Skin epidermis (tissue), 12 donors: ENCODE data around the gene ANKRD13D.

Experiments used
- H3K27ac ChIP-seq, 21 experiments: fragments of 200-600 bp; sonication (generic) in 11 of 21; one replicate each; pipeline ENCODE4 v1.5.0; 2020; ENCODE audit warnings: mild to moderate bottlenecking in 3 of 21, inconsistent platforms in 2 of 21, moderate library complexity in 2 of 21
- H3K4me3 ChIP-seq, 7 experiments: fragments of 200-600 bp; sonication (generic) in 2 of 7; one replicate each; pipeline ENCODE4 v1.5.0; 2020; ENCODE audit warnings: inconsistent platforms in 2 of 7, mild to moderate bottlenecking in 2 of 7, moderate library complexity in 1 of 7

Gene ANKRD13D

DNA sequence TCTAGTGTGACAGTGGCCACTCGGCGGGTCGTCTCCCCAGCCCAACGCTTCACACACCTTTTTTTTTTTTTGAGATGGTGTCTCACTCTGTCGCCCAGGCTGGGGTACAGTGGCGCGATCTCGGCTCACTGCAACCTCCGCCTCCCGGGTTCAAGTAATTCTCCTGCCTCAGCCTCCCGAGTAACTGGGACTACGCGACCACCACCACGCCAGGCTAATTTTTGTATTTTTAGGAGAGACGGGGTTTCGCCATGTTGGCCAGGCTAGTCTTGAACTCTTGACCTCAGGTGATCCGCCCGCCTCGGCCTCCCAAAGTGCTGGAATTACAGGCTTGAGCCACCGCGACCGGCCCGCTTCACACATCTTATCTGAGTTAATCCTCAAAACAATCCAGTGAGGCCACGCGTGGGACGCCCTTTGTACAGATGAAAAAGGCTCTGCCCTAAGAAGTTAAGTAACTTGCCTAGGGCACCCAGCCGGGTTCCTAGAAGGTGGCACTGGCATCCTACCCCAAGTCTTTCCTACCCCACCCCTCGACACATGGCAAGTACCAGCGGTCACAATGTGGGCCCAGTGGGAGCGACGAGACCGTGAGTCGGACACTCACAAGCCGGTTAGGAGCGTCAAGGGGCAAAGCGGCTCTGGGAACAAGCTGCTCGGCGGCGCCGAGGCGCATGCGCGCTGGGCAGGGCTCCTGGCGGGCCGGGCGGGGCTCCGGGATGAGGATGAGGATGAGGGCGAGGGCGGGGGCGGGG is 28.0 kb upstream of the ANKRD13D start:
- Histone ChIP-seq H3K4me3 (peak overlapping the region in 4 of 7 experiments; percentile 4 to 20 (median 15)), H3K27ac (peak overlapping the region in 7 of 21 experiments; percentile 26 to 66 (median 35))

DNA sequence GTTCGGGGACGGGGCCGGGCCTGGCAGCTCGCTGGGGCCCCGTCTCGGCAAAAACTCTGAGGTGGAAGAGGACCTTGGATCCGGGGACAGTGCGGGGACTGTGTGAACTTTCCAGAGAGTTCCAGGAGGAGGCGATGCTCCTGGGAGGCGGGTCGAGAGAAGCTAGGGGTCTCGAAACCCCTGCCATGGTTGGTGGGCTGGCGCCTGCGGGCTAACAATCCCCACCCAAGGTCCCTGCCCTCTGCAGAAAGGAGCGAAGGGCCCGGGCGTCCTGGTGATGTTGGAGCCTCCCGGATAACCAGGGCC is 27.5 kb upstream of the ANKRD13D start:
- H3K27ac ChIP-seq: peak overlapping the region in 8 of 21 experiments; percentile 26 to 83 (median 36)
- peak overlapping the region in 4 of 7 experiments; percentile 4 to 20 (median 15) for H3K4me3 ChIP-seq

DNA sequence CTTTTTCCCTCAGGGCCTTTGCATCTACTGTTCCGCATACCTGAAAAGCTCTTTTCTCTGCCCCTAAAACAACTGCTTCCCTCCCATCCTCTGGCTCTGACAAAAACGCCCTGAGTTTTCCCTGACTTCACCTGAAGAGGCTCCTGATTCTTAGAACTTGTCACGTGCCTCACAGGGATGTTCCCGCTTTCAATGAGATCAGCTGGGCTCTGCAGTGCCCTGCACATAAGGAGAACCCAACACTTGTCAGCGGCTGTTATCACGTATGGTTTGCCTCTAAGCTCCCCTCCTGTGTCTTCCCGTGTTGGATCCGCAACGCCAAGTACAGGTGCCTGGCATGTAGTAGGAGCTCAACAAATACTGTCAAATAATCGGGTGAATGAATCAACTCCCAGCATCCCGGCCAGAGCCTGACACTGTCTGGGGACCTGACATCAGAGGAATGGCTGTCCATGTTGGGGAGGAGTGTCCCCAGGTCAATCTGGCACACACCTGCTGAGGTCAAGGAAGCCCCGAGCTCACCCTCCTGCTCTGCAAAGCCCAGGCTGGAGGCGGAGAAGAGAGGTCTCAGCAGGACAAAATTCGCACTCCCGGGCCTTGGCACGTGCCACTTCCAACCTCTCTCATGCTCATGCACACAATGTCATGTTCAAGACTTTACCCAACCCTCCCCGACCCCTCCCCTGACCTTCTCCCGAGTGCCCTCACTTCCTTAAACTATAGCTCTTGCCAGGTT is 27.0 kb upstream of the ANKRD13D start:
- peak overlapping the region in 2 of 7 experiments; percentile 4 to 14 for H3K4me3 ChIP-seq
- H3K27ac ChIP-seq: peak overlapping the region in 13 of 21 experiments; percentile 26 to 89 (median 80)

DNA sequence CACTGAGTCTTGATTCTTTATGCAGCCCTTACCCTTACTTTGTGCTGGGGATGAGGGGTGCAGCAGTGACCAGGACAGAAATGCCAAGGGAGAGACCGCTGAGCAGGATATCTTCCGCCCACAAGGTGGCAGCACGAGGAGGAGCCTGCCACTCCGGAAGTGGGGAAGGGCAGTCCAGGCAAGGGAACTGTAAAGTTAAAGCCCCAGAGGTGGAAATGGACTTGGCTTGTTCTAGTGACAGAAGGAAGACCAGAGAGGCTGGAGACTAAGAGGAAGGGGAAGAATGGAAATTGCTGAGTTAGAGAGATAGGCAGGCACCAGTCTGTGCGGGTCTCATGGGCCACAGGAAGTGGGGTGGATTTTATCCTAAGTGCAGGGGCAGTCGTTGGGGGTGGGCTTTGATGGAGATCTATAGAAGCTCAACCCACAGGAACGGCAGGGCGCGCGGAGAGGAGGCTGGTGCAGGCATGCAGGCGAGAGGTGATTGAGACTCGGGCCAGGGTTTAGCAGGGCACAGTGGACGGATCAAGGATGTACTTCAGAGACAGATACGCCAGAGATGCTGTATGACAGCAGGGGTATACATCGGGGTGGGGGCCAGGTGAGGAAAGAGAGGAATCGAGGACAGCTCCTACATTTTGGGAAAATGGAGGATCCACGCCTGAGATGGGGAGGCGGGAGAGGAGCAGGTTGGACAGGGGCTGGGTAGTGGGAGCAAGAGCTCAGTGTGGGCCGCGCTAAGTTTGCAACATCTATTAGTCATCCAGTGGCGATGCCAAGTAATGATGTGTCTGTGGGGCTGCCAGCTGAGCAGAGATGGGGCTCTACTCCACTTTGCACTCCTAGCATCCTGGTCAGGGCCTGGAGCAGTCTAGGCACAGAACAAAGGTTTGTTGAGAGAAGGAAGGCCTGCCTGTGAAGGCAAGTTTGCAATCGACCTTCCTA is 26.1 kb upstream of the ANKRD13D start:
- peak overlapping the region; percentile 33 to 89 (median 75) for H3K27ac ChIP-seq
- H3K4me3 ChIP-seq: peak overlapping the region in 1 of 7 experiments; percentile 0

DNA sequence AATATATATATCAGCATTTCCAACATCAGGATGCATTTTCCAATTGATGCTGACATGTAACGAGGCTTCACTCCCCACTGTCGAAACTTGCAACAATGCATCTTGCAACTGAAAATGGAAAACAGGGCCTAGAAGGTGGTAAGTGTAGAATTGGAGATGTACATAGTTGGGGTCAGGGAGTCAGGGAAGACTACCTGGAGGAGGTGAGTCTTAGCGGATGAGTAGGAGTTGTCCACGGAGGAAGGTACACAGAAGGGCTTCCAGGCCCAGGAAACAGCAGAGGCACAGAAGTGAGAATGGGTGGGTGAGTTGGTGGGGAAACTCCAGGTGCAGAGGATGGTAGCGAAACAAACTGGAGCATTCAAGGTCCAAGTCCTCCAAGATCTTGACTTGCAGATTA is 24.8 kb upstream of the ANKRD13D start:
- H3K4me3 ChIP-seq: no peak overlapping the region
- H3K27ac ChIP-seq: peak overlapping the region in 17 of 21 experiments; percentile 23 to 89 (median 76)

DNA sequence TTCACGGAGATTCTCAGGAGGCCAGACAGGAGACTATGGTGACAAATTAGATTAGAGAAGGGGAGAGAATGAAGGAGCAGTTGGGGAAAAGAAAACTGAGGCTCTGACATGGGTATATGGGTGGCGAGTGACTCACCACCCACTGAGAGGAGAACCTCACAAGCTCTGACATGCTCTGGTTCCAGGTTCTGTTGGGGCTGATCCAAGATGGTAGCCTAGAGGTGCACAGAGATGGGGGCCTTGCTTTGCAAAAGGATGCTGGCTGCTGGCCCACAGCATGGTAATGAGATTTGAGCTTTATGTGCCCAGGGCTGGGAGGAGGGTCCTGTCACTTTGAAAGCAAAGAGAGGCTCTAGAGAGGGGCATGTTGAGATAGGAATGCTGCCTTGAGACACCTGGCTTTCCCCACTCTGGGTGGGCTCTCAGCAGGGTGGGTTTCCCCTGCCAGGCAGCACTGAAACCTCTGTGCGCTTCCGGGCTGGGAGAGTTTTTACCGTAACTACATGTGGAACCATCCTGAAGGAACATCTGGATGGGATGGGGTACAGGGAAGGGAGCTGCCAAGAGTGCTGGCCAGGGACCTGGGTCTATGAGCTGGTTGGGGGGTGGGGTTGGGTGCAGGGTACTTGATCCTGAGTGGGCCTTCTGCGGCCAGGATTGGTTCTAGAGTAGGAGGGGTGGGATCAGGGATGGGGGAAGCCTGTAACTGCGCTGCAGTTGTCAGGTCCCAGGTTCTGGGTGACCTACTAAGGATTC is 24.0 kb upstream of the ANKRD13D start:
- Histone ChIP-seq H3K27ac (peak overlapping the region in 16 of 21 experiments; percentile 14 to 89 (median 76)), H3K4me3 (no peak overlapping the region)

DNA sequence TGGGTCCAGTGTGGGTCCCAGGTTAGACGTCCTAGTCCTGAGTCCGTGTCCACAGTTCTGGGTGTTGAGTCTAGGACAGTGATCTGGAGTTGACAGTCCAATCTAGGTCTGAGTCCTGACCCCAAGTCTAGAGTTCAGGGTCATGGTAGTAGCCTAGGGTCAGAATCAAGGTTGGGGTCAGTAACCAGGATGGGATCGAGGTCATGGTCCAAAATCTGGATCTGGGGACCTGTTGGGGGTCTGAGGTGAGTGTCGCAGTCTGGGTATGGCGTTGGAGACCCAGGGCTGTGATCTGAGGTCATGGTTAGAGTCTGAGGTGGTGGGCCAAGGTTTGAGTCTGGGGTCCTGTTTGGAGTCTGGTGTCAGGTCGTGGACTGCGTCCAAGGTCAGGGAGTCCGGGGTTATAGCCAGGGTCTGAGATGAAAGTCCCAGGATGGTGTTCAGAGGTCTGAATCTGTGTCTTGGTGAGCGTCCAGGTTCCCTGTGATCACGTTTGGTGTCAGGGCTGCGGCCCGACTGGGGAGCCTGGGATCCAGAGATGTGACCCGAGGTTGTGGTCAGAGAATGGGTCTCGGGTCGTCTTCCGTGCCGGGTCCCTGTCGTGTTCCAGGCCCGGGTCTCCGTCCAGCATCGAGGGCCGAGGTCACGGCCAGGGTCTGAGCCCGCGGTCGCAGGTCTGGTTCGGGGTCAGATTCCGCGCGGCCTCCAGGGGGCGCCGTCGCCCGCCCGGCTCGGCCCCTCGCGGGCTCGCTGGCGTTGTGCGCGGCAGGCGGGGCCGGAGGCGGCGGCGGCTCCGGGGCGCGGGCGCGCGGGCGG is 23.3 kb upstream of the ANKRD13D start:
- Histone ChIP-seq H3K4me3 (peak overlapping the region in 4 of 7 experiments; percentile 7 to 28 (median 13)), H3K27ac (peak overlapping the region in 20 of 21 experiments; percentile 50 to 89 (median 74))

DNA sequence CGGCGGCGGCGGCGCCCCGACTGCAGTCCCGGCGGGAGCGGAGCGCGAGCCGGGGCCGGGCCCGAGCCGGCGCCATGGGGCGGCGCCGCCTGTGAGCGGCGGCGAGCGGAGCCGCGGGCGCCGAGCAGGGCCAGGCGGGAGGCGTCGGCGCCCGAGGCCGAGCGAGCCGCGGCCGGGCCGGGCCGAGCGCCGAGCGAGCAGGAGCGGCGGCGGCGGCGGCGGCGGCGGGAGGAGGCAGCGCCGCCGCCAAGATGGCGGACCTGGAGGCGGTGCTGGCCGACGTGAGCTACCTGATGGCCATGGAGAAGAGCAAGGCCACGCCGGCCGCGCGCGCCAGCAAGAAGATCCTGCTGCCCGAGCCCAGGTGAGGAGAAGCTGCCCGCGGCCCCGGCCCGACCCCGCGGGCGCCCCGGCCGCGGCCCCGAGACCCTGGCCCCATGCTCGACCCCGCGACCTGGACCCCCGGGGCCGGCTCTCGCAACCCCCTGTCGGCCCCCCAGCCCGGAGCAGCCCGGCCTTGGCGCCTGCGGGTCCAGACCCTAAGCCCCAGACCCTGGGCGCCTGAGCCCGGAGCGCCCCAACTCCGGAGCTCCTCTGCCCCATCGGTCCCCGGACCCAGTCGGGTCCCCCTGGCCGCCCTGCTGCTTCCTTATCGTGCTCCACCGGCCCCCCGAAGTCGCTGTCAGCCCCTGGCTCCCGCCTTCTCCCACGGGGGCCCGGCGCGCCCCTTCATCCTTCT is 22.5 kb upstream of the ANKRD13D start, which contains the start of gene GRK2:
Gene GRK2 (plus strand): TSS at position 25 of the 739 bp plus-strand sequence. CDS start 227 bp downstream, at position 252.
- H3K4me3 ChIP-seq: peak within 1 kb of the TSS; percentile 89 to 99 (median 94)
- peak within 1 kb of the TSS; percentile 65 to 100 (median 97) for H3K27ac ChIP-seq

DNA sequence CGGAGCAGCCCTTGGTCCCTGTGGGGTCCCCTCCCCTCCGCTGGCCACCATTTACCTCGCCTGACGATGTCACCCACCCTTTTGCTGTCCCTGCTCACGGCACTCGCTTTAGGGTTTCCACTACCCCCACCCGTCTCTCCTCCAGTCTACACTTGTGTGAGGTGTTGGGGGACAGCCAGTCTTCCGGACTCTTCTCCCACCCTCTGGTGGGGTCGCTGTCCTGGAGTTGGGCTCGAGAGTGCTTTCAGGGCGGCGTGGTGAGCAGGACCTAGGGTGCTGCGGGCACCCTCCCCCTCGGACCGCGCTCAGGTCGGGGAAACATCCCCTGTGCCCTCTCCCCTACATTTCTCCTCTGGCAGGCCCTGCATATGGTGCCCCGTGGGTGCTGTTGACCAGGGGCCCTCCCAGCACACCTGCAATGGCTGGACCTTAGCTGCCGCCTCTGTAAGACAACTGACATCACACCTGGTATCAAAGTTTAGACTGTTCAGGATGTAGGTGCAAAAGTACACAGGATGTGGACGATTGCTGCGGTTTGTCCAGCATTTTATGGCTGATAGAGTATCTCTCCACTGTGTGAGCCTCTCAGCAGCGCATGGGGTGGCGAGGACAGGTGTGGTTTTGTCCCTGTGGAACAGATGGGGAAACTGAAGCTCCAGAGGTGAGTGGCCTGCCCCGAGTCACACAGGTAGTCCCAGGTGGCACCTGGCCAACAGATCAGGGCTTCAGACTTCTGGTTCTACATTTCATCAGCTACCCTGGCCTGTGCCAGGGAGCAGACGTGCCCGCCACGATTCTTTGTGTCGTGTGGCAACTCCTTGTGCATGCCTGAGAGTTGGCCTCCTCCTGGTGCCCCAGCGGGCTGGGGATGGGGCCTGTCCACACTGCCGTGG is 21.7 kb upstream of the ANKRD13D start:
- H3K27ac ChIP-seq: peak overlapping the region; percentile 65 to 100 (median 97)
- peak overlapping the region; percentile 89 to 99 (median 94) for H3K4me3 ChIP-seq

DNA sequence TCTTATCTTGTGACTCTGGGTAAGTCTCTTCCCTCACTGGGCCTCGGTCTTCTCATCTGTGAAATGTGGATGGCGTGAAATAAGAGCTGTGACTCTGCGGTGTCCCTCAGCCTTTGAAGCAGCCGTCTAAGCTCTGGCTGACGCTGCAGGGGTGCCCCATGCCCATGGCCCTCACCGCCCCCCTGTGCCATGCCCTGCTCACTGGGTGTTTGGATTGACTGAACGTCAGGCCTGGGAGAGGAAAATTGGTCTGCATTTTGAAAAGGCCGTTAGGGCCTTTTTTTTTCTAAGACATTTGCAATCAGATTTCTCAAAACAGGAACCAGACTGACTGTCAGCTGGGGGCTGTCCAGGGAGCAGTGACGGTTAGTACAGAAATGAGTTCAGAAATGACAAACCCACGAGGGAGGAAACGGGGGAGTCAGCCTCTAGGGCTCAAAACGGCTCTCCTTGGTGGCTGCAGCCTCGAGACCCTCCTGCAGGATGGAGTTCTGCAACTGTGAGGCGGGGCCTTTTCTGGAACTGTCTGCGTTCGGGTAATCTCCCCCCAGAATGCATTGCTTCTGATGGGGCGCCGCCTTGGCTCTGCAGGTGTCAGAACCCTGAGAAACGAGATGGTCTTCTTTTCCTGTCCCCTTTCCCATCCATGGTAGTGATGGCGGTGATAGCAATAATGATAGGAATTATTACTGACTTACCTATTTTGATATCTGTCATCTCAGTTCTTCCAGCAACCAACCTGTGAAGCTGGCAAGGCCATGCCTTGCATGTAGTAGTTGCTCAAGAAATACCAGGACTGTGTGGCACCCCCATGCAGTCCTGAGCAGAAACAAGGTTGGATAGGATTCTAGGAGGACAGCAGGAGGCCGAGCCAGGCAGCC is 20.8 kb upstream of the ANKRD13D start:
- peak overlapping the region; percentile 89 to 99 (median 94) for H3K4me3 ChIP-seq
- H3K27ac ChIP-seq: peak overlapping the region; percentile 32 to 100 (median 97)

DNA sequence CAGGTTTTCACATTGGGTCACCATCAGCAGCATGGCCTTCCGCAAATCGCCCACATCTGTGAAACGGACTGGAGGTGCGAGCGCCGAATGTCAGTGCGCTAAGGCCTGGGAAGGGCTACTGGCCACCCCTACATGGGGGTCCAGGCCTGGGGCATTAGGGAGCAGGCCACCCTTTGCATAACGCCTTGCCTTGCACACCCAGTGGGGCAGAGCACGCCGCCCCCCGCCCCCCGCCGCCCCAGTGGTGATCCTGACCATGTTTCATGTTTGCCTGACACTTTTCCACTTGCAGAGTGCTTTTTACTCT is 20.2 kb upstream of the ANKRD13D start:
- Histone ChIP-seq H3K27ac (peak overlapping the region in 20 of 21 experiments; percentile 67 to 100 (median 94)), H3K4me3 (peak overlapping the region in 5 of 7 experiments; percentile 3 to 99 (median 94))

DNA sequence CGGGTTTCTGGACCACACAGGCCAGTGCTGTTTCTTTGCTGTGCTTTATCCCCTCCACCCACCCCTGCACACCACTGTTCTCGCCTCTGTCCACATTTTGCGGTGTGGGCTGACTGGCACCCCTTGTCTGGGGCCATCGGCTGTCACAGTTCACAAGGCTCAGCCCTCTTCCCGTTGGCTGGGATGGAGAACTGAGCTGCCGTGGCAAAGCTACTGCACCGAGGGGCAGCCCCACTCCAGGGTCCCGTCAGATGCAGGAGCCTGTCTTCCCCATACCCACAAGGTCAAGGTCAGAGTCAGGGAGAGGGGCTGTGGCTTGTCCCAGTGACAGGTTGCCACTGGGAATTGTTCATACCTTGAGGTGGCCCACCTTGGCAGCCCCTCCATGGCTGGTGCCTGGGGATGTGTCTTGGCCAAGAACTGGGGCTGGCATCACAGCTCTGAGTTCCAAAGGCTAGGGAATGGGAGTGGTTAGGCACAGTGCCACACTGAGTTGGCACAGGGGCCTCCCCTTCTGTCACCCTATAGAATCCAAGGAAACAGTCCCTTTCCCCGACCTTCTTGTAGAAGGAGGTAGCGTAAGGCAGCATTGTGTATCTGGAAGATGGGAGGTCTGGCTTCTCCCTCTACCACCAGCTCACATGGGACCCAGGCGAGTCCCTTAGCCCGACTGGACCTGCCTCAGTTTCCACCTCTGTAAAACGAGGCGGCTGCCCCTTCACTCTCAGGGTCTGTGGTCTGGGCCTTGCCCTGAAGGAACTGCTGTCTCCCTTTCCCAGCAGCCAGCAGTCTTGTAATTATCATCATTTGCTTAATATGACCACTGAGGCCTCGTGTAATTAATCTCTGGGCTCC is 19.5 kb upstream of the ANKRD13D start:
- Histone ChIP-seq H3K4me3 (peak overlapping the region; percentile 11 to 99 (median 22)), H3K27ac (peak overlapping the region in 20 of 21 experiments; percentile 67 to 100 (median 94))

DNA sequence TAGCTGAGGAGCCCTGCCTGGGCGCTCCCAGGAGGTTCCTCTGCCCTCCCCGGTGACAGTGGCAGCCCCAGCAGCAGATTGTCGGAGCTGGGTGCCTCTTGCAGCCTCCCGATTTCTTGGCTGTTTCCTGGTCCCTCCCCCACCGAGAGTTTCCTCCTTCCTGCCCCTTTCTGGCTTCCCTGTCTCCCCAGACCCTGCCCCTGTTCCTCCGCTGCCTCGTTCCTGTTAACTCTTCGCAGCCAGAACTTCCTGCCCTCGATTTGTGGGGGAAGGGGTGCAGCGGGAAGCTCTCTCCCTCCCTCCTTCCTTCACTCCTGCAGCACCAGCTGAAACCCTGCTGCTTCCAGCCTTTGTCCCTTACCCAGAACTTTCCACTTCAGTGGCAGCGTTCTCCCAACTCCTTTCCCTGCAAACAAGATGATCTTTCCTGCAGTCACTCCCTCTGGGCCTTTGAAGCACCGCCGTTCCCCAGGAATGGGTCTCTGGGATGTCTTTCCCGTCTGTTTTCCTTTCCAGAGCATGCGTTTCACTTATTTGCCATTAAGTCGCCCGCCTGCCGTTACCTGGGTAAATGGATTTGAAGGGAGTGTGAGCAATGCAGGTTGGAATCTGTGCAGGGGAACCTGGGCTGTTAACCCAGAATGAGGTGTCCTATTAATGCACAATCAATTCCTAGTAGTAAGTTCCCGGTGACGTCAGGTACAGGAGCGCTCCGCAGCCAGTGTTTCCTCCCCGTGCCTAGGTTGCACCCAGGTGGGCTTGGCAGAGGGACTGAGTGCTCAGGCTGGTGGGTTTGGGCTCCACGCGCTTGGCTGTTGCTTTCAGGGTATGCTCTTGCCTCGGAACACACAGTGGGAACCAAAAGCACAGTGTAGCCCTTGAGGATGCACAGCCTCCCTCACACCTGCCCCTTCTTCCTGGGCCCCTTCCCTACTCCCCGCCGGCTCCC is 18.6 kb upstream of the ANKRD13D start:
- H3K4me3 ChIP-seq: peak overlapping the region; percentile 11 to 99 (median 22)

More for the DNA sequence above, 18.6 kb upstream of the ANKRD13D start:
- peak overlapping the region in 20 of 21 experiments; percentile 67 to 100 (median 94) for H3K27ac ChIP-seq
